ENCODE data around the gene VGLL1.

Gene VGLL1

DNA sequence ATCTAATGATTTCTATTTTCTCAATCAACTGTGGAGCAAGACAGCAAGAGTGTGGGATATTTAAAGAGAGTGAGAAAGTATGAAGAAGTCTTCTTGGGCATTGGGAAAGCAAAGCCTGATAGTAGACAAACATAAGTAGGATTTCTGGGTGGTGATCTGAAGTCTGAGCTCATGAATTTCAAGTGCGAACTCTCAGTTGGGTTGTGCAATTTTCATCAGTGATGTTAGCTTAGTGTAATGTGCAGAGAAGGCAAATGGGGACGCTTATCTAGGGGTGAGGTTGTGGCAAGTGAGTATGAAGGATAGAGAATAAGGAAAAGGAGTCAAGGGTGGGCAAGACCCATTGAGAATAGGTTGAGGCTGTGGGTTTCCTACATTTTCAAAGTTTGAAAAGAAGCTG lies 23.7 kb downstream of the VGLL1 start:
- DNase-seq = no peak

GRCh38 chrX:136572030-136572429 lies 40.0 kb downstream of the VGLL1 start:
- no peak for DNase-seq

DNA sequence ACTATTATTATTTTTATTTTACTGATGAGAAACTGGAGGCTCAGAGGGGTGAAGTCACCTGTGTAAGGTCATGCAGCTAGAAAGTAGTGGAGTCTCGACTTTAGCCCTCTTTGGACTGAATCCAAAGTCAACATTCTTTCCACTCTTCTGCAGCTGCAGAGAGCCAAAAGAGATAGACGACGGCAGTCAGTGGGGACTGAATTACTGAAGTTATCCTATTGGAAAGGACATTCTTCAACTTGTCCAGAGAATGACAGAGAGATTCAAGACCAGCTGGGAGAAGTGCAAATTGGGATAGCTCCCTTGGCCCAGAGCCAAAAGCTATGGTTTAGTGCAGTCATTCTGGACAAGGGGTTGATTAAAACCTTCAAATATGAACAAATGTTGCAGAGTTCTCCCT lies 42.5 kb downstream of the VGLL1 start:
- DNase-seq = no peak

GRCh38 chrX:136577552-136577951 lies 45.5 kb downstream of the VGLL1 start:
- peak; percentile 64 for DNase-seq

GRCh38 chrX:136580316-136580715 lies 48.3 kb downstream of the VGLL1 start:
- DNase-seq = no peak

DNA sequence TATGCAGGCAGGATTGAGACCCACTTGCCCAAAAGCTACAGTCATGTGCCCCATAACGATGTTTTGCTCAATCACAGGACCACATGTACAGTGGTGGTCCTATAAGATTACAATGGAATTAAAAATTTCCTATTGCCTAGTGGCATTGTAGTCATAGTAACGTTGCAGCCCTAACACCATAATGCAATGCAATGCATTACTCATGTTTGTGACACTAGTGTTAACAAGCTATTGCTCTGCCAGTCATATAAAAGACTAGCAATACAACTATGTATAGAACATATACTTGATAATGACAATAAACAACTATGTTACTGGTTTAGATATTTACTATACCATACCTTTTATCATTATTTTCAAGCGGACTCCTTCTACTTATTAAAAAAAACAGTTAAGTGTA lies 50.6 kb downstream of the VGLL1 start:
- no peak for DNase-seq

GRCh38 chrX:136584545-136584944 lies 52.5 kb downstream of the VGLL1 start:
- DNase-seq = peak; percentile 32

- no peak for DNase-seq
Measured at GRCh38 chrX:136585262-136585661, 53.2 kb downstream of the VGLL1 start.

GRCh38 chrX:136585960-136586359 lies 53.9 kb downstream of the VGLL1 start:
- no peak for DNase-seq

DNA sequence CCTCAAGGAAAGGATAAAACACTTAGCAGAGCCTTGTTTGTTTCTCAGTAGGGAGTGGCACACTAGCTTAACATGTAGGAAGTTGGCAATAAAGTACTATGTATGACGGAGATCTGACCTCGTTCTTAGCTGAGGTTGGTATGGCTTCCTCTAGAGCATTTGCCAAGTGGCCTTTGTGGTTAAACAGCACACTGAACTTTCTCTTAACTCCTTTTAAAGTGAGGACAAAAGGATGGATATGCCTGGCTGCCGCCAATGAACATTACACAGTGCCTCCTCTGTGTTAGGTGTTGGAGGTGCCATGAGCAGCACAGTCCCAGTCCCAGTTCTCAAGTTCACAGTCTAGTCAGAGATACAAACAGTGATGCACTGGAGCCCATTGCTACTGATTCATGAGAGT lies 54.4 kb downstream of the VGLL1 start:
- no peak for DNase-seq

- no peak for DNase-seq
Measured at GRCh38 chrX:136587532-136587931, 55.5 kb downstream of the VGLL1 start.

GRCh38 chrX:136588036-136588435 lies 56.0 kb downstream of the VGLL1 start:
- DNase-seq = no peak

DNA sequence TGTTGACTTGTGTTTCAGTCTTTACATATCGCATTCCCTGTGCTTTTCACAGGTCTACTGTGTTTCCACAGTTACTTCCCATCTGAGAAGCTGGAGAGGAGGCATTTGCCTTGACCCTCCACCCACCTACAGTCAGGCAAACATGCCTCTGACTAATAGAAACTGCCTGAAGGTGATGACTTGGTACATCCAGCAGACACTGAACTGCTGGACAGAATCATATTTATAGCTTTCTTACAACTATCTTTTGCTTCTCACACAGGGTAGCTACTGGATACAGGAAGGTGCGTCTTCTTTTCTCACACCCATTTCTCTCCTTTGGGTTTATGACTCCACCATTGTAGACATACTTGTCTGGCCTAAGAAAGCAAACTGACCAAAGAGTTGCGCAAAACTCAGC lies 58.0 kb downstream of the VGLL1 start:
- no peak for DNase-seq

GRCh38 chrX:136597356-136597755 lies 65.3 kb downstream of the VGLL1 start:
- DNase-seq = no peak

GRCh38 chrX:136597954-136598353 lies 65.9 kb downstream of the VGLL1 start:
- no peak for DNase-seq

DNA sequence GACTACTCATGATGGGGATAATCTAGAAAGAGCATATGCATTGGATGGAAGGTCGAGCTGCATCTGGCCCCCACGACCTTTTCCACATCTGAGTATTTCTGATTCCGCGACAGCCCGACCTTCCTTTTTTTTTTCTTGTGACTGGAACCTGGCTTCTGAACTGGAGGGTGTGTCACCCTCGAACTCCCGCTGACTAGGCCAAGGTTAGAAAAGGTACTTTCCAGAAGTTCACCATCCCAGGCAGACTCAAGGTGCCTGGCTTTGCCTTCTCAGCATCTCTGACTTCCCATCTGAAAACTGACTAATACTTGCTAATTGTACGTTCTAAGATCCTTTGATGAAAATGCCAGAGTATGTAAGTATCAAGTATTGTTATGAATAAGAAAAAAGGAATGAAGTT lies 66.6 kb downstream of the VGLL1 start:
- peak; percentile 24 for DNase-seq

GRCh38 chrX:136600059-136600458 lies 68.0 kb downstream of the VGLL1 start:
- DNase-seq = no peak
